ENCODE data around the gene PRDM2. TPM values are rescaled to one million over a fixed set of nuclear protein-coding genes. Genes with fewer than 3 reads are reported as not detected.

Gene PRDM2
- total RNA-seq, 1 experiment from 2014 or later: 64.2 TPM

DNA sequence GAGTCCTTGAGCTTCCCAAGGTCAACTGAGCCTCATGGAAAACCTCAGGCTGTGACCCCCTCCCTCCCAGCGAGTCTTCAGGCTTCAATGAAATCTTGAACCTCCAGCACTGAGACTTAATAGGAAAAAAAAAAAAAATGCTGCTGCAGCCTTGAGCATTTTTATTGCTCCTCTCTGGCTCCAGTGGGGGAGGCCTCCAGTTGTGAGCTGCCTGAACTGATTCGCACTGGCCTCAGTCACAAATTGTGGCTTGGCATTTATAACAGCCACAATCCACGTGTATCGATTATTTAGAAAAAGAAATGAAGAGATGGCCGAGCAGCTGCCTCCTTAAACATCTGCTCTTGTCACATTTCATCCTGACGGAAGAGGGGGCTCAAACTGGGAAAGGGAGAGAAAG lies 173.0 kb downstream of the PRDM2 start:
- intact Hi-C loops (cut with micrococcal nuclease; ENCODE audit: unreplicated experiment): no loop called here
- POLR2A ChIA-PET (ENCODE audit: low non-redundant PET): no interaction called here
- no peak for DNase-seq (ENCODE audit: low spot score)
- H3K4me3 ChIP-seq (ENCODE audit: low read depth, low read length, poor library complexity, severe bottlenecking): no peak overlapping the region
- CTCF ChIA-PET: no interaction called here
- H3K36me3 ChIP-seq (ENCODE audit: insufficient read depth, low read length, poor library complexity, severe bottlenecking): no peaks in the 10 kb centered on the region
- BruUV-seq (replicated peaks): no TSS peak
- TF ChIP-seq, protein P1, sequence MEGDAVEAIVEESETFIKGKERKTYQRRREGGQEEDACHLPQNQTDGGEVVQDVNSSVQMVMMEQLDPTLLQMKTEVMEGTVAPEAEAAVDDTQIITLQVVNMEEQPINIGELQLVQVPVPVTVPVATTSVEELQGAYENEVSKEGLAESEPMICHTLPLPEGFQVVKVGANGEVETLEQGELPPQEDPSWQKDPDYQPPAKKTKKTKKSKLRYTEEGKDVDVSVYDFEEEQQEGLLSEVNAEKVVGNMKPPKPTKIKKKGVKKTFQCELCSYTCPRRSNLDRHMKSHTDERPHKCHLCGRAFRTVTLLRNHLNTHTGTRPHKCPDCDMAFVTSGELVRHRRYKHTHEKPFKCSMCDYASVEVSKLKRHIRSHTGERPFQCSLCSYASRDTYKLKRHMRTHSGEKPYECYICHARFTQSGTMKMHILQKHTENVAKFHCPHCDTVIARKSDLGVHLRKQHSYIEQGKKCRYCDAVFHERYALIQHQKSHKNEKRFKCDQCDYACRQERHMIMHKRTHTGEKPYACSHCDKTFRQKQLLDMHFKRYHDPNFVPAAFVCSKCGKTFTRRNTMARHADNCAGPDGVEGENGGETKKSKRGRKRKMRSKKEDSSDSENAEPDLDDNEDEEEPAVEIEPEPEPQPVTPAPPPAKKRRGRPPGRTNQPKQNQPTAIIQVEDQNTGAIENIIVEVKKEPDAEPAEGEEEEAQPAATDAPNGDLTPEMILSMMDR (conservative IDR thresholded peaks at IDR 0.05; ENCODE audit: low read depth, low read length): no peak
- no peak for TF ChIP-seq EZH2 (IDR thresholded peaks at IDR 0.05; ENCODE audit: borderline replicate concordance, low read depth, low read length, poor library complexity, severe bottlenecking)
- H3K27me3 ChIP-seq (replicated peaks; ENCODE audit: insufficient read depth, low read depth, low read length, poor library complexity): no peaks in the 10 kb centered on the region
- no peaks in the 10 kb centered on the region for H3K9me3 ChIP-seq (ENCODE audit: low read depth, low read length, poor library complexity, severe bottlenecking)
- no peak overlapping the region for H3K27ac ChIP-seq (ENCODE audit: low read depth, low read length, poor library complexity, severe bottlenecking)
- peaks cover 10% of the 10 kb centered on the region for H3K4me1 ChIP-seq (ENCODE audit: insufficient read depth, low read length, poor library complexity, severe bottlenecking)

Other genes with a start within 250 kb of the PRDM2 start
- gene LRRC38, start 186.2 kb upstream of the PRDM2 start, total RNA-seq (2021): not detected in 2 replicates
- 25.7 and 30.2 TPM in 2 replicates for gene PDPN, start 116.4 kb upstream of the PRDM2 start, total RNA-seq (2021)